Frontal cortex (tissue), 4 donors: ENCODE results near the gene NAA40. TPM values are rescaled to one million over a fixed set of nuclear protein-coding genes. Genes with fewer than 3 reads are reported as not detected.
"Not testable (repeated sequence)": the region's sequence is repeated elsewhere in the genome, so short reads cannot be mapped to it uniquely, and the experiment has no call there.

Experiments used
- DNase-seq, 2 donors: peaks; one replicate each; pipeline ENCODE4 v3.0.0; 2012; ENCODE audit warnings: low spot score in 2 of 2
- FAIRE-seq: peaks from 2 replicates; lab custom pipeline; 2012; peaks lifted over from hg19 to GRCh38; lab: Jason Lieb, UNC
- total RNA-seq: library from RNA; depleted of rRNA; stranded (reverse); fragments of >200 nt; gene quantifications from one replicate; pipeline ENCODE4 v1.2.3, GENCODE V29; 2014
- donor health status: control.
- donor health status: control.
- donor health status: control.

Gene NAA40
- total RNA-seq, 1 donor from 2014 or later: 11.4 TPM

GRCh38 chr11:63931876-63932275, 6.9 kb upstream of the NAA40 start:
- FAIRE-seq (no peak), DNase-seq (no peak)

DNA sequence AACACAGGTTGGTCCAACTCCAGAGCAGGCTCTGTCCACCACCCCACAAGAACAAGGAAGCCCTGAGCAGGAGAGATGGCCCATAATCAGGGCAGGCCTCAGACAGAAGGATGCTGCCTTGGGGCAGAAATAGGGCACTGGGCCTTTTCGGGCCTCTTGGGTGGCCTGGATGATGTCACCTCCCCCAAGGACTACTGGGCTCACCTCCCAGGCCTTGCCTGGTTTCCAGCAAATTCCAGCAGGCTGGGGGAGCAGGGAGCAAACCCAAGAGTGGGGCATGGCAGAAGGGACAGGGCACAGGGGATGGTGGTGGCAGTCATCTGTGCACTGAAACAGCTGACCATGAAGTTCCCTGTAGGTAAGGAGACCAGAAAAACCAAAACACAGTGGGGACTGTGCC, 5.3 kb upstream of the NAA40 start:
- DNase-seq (no peak), FAIRE-seq (no peak)

GRCh38 chr11:63937713-63938478, 906 bp upstream of the NAA40 start:
- no peak for FAIRE-seq
- DNase-seq: no peak

DNA sequence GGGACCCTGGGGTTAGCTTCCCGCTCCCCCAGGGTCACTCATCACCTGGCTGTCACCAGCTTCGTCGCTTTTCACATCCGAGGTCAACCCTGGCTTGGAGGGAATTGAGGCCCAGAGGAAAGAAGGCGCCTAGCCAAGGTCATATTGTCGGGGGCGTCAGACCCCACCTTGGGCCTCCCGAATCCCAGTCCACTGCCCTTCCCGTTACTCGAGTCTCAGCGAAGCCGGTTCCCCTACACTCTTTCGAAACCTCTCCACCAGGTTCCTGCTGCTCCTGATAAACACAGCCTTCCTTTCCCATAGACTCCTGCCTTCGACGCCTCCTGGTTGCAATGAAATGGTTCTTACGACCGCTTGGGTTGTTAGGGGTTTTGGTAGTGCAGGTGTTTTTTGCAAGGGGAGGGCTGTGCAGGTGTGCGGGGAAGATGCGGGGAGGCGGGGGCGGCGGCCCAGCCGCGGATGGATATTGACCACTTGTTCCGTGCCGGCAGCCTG, 642 bp downstream of the NAA40 start:
- DNase-seq: peak; percentile 38 to 39
- no peak for FAIRE-seq

GRCh38 chr11:63940786-63941185, 2.0 kb downstream of the NAA40 start:
- FAIRE-seq: no peak

DNA sequence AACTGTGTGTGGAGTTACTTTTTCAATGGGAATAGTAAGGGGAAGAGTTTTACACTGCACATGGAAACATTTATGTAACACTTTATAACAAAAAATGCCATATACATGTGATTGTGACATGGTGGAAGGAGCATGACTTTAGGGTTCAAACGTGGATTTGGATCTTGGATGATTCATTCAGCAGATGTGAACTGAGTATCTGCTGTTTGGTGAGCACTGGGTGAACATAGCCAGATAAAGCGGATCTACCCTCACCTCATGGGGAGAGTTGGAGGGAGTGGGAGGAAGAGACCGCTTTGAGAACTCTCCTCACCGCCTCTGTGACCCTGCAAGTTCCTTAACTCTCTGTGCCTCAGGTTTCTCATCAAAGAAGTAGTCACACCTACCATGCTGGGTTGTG, 3.1 kb downstream of the NAA40 start:
- DNase-seq: no peak
- no peak for FAIRE-seq

More at GRCh38 chr11:63940786-63941185, 2.0 kb downstream of the NAA40 start:
- no peak for DNase-seq

DNA sequence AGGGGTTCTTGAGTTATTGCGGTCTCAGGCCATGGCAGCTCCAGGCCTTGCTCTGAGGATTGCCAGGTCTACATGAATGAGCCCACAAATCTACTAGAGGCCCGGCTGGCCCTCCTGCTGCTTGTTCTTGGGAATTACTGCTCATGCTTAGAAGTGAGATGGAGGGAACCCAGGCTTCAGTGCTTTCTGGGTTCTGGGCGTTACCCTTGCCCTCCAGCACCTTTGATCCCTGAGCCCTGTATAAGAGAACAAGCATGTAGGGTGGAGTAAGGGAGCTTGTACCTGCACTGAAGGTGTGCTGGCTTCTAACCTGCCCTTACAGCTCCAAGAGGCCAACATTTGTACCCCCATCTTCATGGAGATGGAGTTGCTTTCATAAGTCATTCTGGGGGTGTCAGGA, 4.0 kb downstream of the NAA40 start:
- DNase-seq (no peak), FAIRE-seq (no peak)

DNA sequence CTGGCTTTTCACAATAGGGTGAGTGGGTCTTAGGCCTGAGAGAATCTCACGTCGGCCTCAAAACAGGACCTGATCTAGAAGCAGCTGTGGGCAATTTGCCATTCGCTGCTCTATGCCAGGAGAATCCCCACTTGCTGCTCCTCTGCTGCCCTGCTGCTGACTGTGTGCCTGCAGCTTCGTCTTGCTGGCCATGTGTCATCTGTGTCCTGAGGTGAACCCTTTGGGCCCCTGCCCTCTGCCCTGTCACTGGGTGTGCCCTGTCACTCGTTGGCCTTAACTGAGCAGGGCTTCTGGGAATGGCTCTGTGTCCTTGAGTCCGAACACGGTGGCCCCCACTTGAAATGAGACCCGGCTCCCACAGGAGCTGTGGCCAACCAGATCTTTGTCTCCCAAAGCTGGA, 6.2 kb downstream of the NAA40 start:
- DNase-seq (no peak), FAIRE-seq (no peak)

GRCh38 chr11:63945477-63946163, 6.8 kb downstream of the NAA40 start:
- FAIRE-seq: no peak

DNA sequence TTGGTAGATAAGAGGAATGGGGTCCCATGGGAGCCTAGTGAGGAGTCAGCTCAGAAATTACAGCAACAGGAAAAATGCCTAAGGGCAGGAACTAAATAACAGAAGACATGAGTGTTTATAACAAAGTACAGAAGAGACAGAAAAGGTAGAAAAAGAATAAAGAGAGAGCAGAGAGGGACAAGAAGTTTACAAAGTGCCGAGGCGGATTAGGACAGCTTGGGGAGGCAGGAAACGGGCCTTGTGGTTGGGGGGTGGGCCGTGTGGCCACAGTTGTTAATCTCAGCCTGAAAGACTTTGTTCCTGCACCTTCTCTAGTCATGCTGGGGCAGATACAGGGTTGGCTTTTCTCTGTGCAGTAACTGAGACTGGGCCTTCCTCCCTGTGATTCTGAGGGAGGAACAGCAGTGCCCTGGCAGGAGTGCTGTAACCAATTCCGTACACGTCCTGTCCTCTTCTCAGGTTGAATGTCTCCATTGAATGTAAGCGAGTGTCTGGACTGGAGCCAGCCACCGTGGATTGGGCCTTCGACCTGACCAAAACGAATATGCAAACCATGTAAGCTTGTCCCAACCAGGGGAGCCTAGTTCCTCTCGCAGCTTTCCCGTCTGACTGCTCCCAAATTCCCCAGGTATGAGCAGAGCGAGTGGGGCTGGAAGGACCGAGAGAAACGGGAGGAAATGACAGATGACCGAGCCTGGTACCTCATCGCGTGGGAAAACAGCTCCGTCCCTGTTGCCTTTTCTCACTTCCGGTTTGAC, 13.2 kb downstream of the NAA40 start:
- no peak for FAIRE-seq
- no peak for DNase-seq

More at GRCh38 chr11:63945477-63946163, 6.8 kb downstream of the NAA40 start:
- peak; percentile 73 to 81 for DNase-seq

GRCh38 chr11:63952570-63952969, 13.8 kb downstream of the NAA40 start:
- DNase-seq (no peak), FAIRE-seq (no peak)

DNA sequence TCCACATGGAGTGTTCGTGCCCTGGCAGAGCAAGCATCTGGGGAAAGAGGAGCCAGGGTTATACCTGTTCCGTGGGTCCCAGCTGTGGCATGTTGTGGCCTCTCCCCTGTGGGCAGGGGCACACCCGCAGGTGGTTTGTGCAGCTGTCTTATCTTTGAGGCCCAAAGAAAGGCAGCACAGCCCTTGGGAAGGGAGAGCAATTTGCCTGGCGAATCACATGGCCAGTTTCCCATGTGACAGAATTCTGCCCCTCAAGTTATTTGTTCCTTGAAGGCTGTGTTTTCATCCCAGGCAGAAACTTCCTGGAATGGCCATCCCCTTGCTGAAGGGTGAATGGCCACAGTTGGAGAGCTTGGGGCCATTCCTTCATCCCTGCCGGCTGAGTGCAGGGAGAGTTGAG, 19.2 kb downstream of the NAA40 start:
- no peak for FAIRE-seq
- DNase-seq: no peak

DNA sequence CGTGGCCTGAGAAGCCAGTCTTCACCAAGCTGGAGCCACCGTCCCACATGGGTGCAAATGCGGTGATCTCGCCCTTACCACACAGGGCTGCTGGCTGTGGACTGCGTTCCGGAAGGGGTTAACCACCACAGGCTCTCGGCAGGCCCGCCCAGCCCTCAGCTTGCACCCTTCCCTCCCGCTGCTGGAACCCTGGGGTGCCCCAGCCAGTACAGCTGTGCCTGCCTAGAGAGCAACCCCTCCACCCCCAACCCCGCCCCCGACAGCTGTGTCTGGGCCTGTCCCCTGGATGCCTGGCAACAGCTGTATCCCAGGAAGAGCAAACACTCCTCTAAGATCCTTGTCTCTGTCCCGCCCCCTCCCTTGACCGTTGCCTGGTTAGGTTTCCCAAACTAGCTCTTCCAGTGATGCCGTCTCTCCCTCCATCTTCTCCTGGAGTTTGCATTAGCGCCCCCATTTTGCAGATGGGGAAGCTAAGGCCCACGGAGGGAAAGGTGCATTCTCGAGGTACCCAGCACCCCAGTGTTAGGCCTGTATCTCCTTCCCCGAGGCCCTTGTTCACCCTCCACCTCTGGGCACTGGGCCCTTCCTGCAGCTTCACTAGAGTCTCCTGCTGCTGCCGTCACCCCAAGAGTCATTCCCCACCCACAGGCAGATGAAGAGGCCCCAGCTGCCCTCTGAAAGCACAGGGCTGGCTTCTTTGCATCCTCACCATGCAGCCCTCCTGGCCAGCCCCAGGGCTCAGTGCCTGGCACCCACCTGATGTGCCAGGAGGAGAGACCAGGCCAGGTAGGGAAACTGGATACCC, 23.0 kb downstream of the NAA40 start:
- DNase-seq (no peak), FAIRE-seq (no peak)

DNA sequence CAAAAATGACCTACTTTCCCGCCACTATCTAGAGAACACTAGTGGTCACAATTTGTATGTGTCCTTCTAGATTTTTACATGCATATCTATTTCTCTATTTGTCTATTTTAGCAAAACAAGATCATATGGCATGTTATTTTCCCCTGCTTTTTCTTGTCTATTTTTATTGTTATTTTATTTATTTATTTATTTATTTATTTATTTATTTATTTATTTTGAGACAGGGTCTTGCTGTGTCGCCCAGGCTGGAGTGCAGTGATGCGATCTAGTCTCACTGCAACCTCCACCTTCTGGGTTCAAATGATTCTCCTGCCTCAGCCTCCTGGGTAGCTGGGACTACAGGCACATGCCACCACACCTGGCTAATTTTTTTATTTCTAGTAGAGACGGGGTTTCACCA, 25.1 kb downstream of the NAA40 start:
- not testable (repeated sequence) for FAIRE-seq, DNase-seq

- no peak for DNase-seq
- no peak for FAIRE-seq
Observed at GRCh38 chr11:63966444-63966843, 27.6 kb downstream of the NAA40 start.

DNA sequence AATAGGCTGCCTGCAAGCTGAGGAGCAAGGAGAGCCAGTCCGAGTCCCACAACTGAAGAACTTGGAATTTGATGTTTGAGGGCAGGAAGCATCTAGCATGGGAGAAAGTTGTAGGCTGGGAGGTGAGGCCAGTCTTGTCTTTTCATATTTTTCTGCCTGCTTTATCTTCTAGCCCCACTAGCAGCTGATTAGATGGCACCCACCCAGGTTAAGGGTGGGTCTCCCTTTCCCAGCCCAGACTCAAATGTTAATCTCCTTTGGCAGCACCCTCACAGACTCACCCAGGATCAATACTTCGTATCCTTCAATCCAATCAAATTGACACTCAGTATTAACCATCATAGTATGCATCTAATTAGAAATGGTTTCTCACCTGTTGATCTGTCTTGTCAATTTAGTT, 30.7 kb downstream of the NAA40 start:
- FAIRE-seq (no peak), DNase-seq (no peak)

- DNase-seq (no peak), FAIRE-seq (no peak)
Observed at GRCh38 chr11:63970902-63971301, 32.1 kb downstream of the NAA40 start.

GRCh38 chr11:63973912-63974258, 35.1 kb downstream of the NAA40 start:
- DNase-seq, FAIRE-seq: not testable (repeated sequence)

DNA sequence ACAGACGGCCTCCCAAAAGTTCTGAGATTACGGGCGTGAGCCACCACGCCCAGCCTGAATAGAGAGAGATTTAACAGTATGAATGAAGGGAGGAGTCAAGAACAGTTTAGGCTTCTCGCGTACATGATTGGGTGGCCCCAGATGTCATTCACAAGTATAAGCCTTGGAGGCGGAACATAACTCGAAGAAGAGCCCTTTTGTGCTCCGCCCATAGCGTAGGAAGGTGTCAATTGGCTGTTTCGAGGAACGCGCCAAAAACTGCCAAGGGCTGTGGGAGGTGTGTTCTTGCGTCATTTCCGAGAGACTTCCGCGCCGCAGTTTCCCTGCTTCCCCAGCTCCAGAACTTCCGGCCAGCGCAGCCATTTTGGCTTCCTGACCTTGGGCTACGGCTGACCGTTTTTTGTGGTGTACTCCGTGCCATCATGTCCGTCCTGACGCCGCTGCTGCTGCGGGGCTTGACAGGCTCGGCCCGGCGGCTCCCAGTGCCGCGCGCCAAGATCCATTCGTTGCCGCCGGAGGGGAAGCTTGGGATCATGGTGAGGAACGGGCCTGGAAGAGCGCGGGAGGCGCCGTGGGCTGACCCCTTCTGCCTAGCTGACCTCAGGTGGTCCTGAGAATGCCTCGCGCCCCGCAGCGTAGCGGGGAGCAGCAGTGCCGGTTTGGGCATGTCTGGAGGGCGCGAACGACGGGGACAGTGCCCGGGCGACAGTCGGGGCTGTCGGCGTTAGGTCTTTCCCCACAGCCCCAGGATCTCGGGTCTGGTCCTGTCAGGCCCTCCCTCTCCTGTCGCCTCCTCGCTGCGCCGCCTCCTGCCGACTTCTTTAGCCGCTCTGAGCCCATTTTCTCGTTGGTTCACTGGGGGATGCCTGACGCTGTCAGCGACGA, 35.7 kb downstream of the NAA40 start, which contains the start of gene COX8A:
COX8A (plus strand) TSS at position 362 of the 885 bp plus-strand sequence; CDS start at position 423, 61 bp downstream.
- FAIRE-seq: peak; percentile 95
- DNase-seq: peak; percentile 97 to 99
